Right renal cortex interstitium (tissue), 3 donors: ENCODE data around the gene IL12RB2. TPM values are rescaled to one million over a fixed set of nuclear protein-coding genes. Genes with fewer than 3 reads are reported as not detected.

ENCODE experiments used
- DNase-seq, 3 donors: peaks; one replicate each; pipeline ENCODE4 v3.0.0-alpha.2; 2013; ENCODE audit warnings: low read depth in 3 of 3, low spot score in 2 of 3
- polyA plus RNA-seq, 3 donors: library from polyadenylated mRNA; unstranded; fragments of 120-200 nt; gene quantifications; one replicate each; pipeline ENCODE4 v1.2.1, GENCODE V29; 2013; ENCODE audit not compliant: insufficient read length in 3 of 3

Gene IL12RB2
- polyA plus RNA-seq, 3 donors = 0.37 to 0.62 (median 0.51) TPM

DNA sequence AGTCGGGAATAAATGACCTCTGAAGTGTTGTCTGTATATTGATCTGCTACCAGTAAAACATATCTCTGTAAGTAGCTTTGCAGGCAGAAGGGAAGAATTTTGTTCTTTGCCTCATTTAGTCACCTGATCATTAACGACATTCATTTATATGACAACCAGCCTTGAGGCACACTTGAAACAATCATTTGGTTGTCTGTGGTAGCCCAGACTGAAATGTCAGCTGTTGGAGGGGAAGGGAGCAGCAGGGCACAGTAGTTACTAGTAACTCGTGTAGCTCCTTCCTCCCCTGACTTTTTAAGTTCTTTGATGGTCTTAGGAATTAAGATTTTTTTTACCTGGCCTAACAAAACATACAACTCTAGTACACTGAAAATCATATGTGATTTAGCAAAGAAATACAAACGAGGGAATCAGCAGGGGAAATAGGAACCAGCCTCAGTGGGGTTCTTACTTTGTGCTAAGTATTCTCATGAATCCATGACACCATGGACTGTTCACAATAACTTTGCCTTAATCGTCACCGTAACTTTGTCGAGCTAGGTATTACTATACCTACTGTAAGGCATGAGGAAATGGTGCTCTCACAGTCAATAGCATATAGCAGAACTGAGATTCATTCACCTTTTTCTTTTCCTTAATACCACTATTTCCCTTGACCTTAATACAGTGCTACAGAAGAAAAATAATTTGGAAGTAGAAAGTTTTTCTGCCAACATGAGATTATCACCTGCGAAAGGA, 6.4 kb downstream of the IL12RB2 start:
- no peak for DNase-seq

GRCh38 chr1:67314696-67315095, 7.0 kb downstream of the IL12RB2 start:
- no peak for DNase-seq

GRCh38 chr1:67316180-67316902, 8.7 kb downstream of the IL12RB2 start:
- DNase-seq = no peak

GRCh38 chr1:67316918-67317317, 9.2 kb downstream of the IL12RB2 start:
- no peak for DNase-seq

GRCh38 chr1:67317803-67318202, 10.1 kb downstream of the IL12RB2 start:
- no peak for DNase-seq

GRCh38 chr1:67322442-67322841, 14.8 kb downstream of the IL12RB2 start:
- no peak for DNase-seq

DNA sequence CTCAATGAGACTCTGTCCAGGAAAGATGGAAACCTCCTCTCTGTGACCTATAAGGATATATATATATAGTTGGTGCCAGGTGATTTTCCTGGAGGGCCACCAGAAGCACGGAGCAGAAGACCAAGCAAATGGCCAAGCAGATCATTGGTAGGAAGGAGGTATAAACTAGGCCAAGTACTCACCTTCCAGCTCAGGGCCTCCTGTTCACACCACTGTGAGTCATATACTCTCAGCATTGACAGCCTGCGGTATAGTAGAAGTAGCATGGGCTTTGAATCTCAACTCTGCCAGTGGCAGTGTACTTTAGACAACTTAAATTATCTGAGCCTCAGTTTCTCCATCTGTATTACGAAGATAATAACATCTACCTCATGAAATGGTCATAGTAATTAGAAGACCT, 15.4 kb downstream of the IL12RB2 start:
- DNase-seq = no peak

GRCh38 chr1:67324068-67324467, 16.4 kb downstream of the IL12RB2 start:
- DNase-seq = no peak

- no peak for DNase-seq
These were observed 20.3 kb downstream of the IL12RB2 start for GRCh38 chr1:67327864-67328466.

DNA sequence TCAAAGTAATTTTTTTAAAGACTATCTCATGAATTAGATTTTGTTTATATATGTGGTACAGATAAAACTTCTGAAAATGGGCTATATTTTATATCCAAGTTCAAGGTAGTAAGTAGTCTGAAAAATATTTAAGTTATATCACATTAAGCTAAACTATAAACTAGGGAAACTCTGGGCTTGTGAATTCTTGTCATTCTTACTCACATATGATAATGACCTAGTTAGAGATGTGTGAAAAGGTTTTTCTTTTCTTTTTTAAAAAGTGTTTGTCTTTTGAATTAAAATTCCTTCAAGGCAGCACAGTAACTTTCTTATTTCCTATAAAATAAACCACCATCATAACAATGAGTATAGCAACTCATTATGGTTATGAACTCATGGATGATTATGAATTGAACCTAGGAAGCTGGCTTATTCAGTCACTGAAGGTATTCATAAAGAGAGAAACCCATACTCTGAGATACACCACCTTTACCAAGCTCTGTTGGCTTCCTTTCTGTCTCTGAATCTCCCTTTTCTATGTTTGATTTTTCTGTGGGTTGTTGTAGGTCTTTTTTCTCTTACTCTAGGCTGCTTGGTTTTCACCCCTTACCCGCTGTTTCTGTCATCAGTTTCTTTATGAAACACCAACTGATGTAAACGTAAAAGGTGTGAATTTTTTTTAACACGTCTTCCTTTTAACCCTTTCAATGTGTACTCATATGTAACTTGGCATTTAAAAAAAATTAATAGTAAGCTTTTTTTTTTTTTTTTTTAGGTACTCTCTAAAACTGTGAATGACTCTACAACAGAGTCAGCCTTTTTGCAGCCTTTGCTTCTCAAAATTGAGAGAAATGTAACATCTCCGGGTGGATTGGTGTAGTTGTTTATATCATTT, 25.2 kb downstream of the IL12RB2 start:
- DNase-seq = no peak

- no peak for DNase-seq
These were observed 25.9 kb downstream of the IL12RB2 start for GRCh38 chr1:67333603-67334002.

GRCh38 chr1:67335411-67335810, 27.7 kb downstream of the IL12RB2 start:
- DNase-seq = no peak

DNA sequence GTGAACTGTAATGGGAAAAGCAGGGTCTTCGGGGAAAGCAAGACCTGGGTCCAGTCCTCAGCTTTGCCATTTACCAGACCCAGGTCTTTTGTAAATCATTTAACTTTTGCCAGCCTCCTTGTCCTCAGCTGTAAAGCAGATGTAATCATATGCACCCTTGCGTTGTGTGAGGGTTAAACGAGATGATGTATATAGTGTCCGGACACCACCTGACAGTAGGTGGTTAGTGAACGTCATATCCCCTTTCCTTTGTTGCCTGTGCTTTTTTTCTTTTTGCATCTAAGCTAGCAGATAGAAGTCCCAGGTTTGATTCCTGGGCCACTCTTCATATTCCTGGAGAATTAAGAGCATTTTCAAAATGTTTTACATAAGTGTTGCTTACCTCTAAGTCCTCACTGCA, 28.5 kb downstream of the IL12RB2 start:
- no peak for DNase-seq

GRCh38 chr1:67336783-67337182, 29.1 kb downstream of the IL12RB2 start:
- no peak for DNase-seq

DNA sequence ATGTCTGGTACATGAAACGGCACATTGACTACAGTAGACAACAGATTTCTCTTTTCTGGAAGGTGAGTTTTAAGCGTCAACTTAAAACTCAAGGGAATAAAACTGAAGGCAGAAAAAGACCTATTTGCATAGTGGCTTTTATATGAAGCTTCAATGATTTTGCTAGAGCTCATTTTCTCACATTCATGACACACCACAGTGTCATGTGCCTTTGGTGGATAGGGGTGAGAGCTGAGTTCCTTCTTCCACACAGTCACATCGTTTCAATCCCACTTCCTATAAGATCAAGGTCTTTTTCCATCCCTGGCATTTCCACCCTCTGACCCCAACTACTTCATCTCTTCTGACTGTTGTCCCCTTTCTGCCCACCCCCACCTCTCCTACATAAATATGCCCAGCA, 31.0 kb downstream of the IL12RB2 start:
- no peak for DNase-seq

DNA sequence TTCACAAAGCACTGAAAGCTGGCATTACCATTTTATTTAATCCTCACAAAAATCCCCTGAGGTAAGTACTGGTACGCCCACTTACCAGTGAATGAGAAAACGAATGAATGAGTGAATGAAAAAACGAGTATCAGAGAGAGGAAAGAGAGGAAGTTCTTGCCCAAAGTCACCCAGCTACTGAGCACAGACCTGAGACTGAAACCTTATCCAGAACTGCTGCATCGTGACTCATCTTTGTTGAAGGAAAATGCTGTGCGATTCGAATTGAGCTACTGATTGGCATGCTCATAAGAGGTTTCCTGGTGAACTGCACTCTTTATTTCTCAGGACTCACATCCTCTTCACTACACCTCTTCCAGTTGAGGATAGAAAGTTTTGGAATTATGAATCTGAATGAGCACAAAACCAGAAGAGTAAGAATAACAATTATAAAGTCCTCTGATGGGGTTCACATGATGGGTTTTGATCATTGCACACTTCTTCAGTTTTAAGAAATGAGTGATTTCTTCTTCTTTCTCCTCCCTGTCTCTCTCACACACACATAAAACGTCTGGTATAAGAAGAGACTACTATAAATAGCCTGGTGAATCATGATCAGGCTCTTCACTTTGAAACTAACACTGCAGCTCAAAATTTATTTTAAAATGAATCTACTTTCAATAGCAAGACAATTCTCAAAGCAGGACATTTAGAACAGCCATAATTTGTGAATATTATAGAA, 32.1 kb downstream of the IL12RB2 start:
- no peak for DNase-seq

DNA sequence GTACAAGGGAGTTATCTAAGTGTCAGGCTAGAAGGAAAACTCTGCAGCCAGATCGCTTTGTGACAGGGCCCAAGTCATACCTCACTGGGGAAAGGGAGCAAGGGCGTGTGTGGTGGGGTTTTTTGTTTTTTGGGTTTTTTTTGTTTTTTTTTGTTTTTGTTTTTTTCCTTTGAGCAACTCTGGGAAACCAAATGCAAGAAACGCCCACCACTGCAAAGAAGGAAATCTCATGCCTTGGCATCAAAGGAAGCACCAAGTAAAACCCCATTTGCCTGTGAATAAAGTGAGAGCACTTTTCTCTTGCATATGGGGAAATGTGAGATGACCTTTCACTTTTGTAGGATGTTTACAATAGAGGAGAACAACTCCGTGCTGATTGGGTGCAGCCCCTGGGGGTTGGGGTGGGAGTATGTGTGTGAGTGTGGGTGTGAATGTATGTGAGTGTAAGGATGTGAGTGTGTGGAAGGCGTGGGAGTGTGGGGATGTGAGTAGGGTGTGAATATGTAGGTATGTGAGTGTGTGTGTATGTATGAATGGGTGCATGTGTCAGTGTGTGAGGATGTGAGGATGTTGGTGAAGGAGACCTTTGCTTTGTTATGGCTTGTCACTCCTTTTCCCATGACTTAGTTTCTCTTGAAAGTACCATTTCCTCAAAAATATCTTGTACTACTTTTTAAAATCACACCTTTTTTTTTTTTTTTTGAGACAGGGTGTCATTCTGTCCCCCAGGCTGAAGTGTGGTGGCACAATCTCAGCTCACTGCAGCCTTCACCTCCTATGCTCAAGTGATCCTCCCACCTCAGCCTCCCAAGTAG, 34.6 kb downstream of the IL12RB2 start:
- DNase-seq = no peak

GRCh38 chr1:67345556-67345955, 37.9 kb downstream of the IL12RB2 start:
- no peak for DNase-seq

GRCh38 chr1:67346982-67347381, 39.3 kb downstream of the IL12RB2 start:
- DNase-seq = no peak
